H9 (cell line): Measurements from ENCODE around the gene RAB25. TPM values are rescaled to one million over a fixed set of nuclear protein-coding genes. Genes with fewer than 3 reads are reported as not detected.

Source experiments
- DNase-seq: peaks from one replicate; pipeline ENCODE4 v3.0.0-alpha.2; 2017
- H2AFZ ChIP-seq: one replicate; pipeline ENCODE4 v1.6.1; 2013; ENCODE audit warnings: mild to moderate bottlenecking, low read length, control low read depth, moderate library complexity
- H2AK5ac ChIP-seq: 2 replicates; pipeline ENCODE4 v1.6.1; 2013; ENCODE audit warnings: low read length, control low read depth, mixed read lengths; ENCODE audit not compliant: insufficient read length
- H2BK120ac ChIP-seq: one replicate; pipeline ENCODE4 v1.6.1; 2013; ENCODE audit warnings: low read depth, mild to moderate bottlenecking, low read length, control low read depth, inconsistent platforms; ENCODE audit not compliant: poor library complexity, severe bottlenecking
- H2BK12ac ChIP-seq: 2 replicates; pipeline ENCODE4 v1.6.1; 2013; ENCODE audit warnings: low read length, control low read depth, mixed read lengths, low read depth; ENCODE audit not compliant: insufficient read length
- H2BK15ac ChIP-seq: 2 replicates; pipeline ENCODE4 v1.6.1; 2013; ENCODE audit warnings: low read depth, low read length, control low read depth
- H2BK20ac ChIP-seq: one replicate; pipeline ENCODE4 v1.6.1; 2013; ENCODE audit warnings: low read depth, mild to moderate bottlenecking, low read length, control low read depth, inconsistent platforms; ENCODE audit not compliant: poor library complexity, severe bottlenecking
- H2BK5ac ChIP-seq: 2 replicates; pipeline ENCODE4 v1.6.1; 2013; ENCODE audit warnings: low read length, control low read depth, mixed read lengths; ENCODE audit not compliant: insufficient read length
- H3K14ac ChIP-seq: 2 replicates; pipeline ENCODE4 v1.6.1; 2013; ENCODE audit warnings: low read length, control low read depth; ENCODE audit not compliant: insufficient read depth
- H3K18ac ChIP-seq: 2 replicates; pipeline ENCODE4 v1.6.1; 2013; ENCODE audit warnings: low read depth, mild to moderate bottlenecking, mixed read lengths, low read length, control low read depth; ENCODE audit not compliant: insufficient read length
- H3K23ac ChIP-seq: 2 replicates; pipeline ENCODE4 v1.6.1; 2013; ENCODE audit warnings: low read length, control low read depth, mixed read lengths, low read depth; ENCODE audit not compliant: insufficient read length
- H3K23me2 ChIP-seq: 2 replicates; pipeline ENCODE4 v1.6.1; 2013; ENCODE audit warnings: low read depth, mild to moderate bottlenecking, mixed read lengths, low read length, control low read depth; ENCODE audit not compliant: insufficient read length, poor library complexity, severe bottlenecking
- H3K27ac ChIP-seq: 2 replicates; pipeline ENCODE4 v1.5.1; 2013; ENCODE audit warnings: low read length, control low read depth, mixed read lengths, low read depth; ENCODE audit not compliant: insufficient read length
- H3K27me3 ChIP-seq: 2 replicates; pipeline ENCODE4 v1.6.1; 2013; ENCODE audit warnings: low read length, control low read depth, inconsistent platforms; ENCODE audit not compliant: insufficient read depth
- H3K4ac ChIP-seq: 2 replicates; pipeline ENCODE4 v1.6.1; 2013; ENCODE audit warnings: low read depth, mild to moderate bottlenecking, control low read depth, inconsistent platforms, low read length, moderate library complexity
- H3K4me1 ChIP-seq: 2 replicates; pipeline ENCODE4 v1.6.1; 2013; ENCODE audit warnings: low read length, control low read depth, inconsistent platforms; ENCODE audit not compliant: insufficient read depth
- H3K4me2 ChIP-seq: 2 replicates; pipeline ENCODE4 v1.6.1; 2013; ENCODE audit warnings: low read length, control low read depth, mixed read lengths; ENCODE audit not compliant: insufficient read length, insufficient read depth
- H3K56ac ChIP-seq: 2 replicates; pipeline ENCODE4 v1.6.1; 2013; ENCODE audit warnings: low read depth, mild to moderate bottlenecking, mixed read lengths, low read length, control low read depth; ENCODE audit not compliant: insufficient read length
- H3K79me1 ChIP-seq: 2 replicates; pipeline ENCODE4 v1.6.1; 2013; ENCODE audit warnings: low read depth, mild to moderate bottlenecking, moderate library complexity, low read length, control low read depth, inconsistent platforms; ENCODE audit not compliant: insufficient read depth, poor library complexity, severe bottlenecking
- H3K79me2 ChIP-seq: 2 replicates; pipeline ENCODE4 v1.6.1; 2013; ENCODE audit warnings: low read length, control low read depth, inconsistent platforms; ENCODE audit not compliant: insufficient read depth
- H3K9ac ChIP-seq: 2 replicates; pipeline ENCODE4 v1.6.1; 2013; ENCODE audit warnings: low read length, control low read depth, mixed read lengths; ENCODE audit not compliant: insufficient read length; ENCODE audit errors: extremely low read depth
- H3K9me3 ChIP-seq: one replicate; pipeline ENCODE4 v1.6.1; 2013; ENCODE audit warnings: low read depth, low read length, inconsistent platforms; ENCODE audit not compliant: control insufficient read depth
- H3T11ph ChIP-seq: one replicate; pipeline ENCODE4 v1.6.1; 2013; ENCODE audit warnings: mild to moderate bottlenecking, low read length, control low read depth, inconsistent platforms
- H4K20me1 ChIP-seq: one replicate; pipeline ENCODE4 v1.6.1; 2013; ENCODE audit not compliant: control insufficient read depth, insufficient read length, insufficient read depth
- H4K5ac ChIP-seq: 2 replicates; pipeline ENCODE4 v1.6.1; 2013; ENCODE audit warnings: low read depth, mild to moderate bottlenecking, mixed read lengths, low read length, control low read depth; ENCODE audit not compliant: insufficient read length
- H4K8ac ChIP-seq: replicated peaks from 2 replicates; pipeline ENCODE4 v1.6.1; 2013; ENCODE audit warnings: low read length, control low read depth, mixed read lengths, low read depth; ENCODE audit not compliant: insufficient read length
- H4K91ac ChIP-seq: 2 replicates; pipeline ENCODE4 v1.6.1; 2013; ENCODE audit warnings: low read depth, mild to moderate bottlenecking, moderate library complexity, mixed read lengths, low read length, control low read depth; ENCODE audit not compliant: insufficient read length
- H3K27ac Mint-ChIP-seq, 3 experiments: 2 replicates in 2 of 3; 3 replicates in 1 of 3; pipeline ENCODE4 v1.8.0; 2020 to 2021; ENCODE audit warnings: mixed read lengths in 3 of 3, mild to moderate bottlenecking in 1 of 3, moderate library complexity in 1 of 3
- H3K27me3 Mint-ChIP-seq: 2 replicates; pipeline ENCODE4 v1.8.0; 2021; ENCODE audit warnings: low read depth, mild to moderate bottlenecking, moderate library complexity, mixed read lengths
- H3K36me3 Mint-ChIP-seq, 3 experiments: 2 replicates in 2 of 3; 3 replicates in 1 of 3; pipeline ENCODE4 v1.8.0; 2020 to 2021; ENCODE audit warnings: low read depth in 3 of 3, mixed read lengths in 3 of 3; ENCODE audit not compliant: insufficient read depth in 1 of 3
- H3K4me1 Mint-ChIP-seq, 2 experiments: 2 replicates each; pipeline ENCODE4 v1.8.0; 2020; ENCODE audit warnings: mixed read lengths in 2 of 2
- H3K4me3 Mint-ChIP-seq, 2 experiments: 2 replicates in 1 of 2; 3 replicates in 1 of 2; pipeline ENCODE4 v1.8.0; 2020 to 2021; ENCODE audit warnings: mild to moderate bottlenecking in 2 of 2, mixed read lengths in 2 of 2, moderate library complexity in 1 of 2
- H3K9me3 Mint-ChIP-seq, 2 experiments: 2 replicates in 1 of 2; 3 replicates in 1 of 2; pipeline ENCODE4 v1.8.0; 2020; ENCODE audit warnings: mild to moderate bottlenecking in 2 of 2, mixed read lengths in 2 of 2, moderate library complexity in 1 of 2
- CTCF ChIP-seq: fragments of 200-600 bp; sonication (generic); conservative IDR thresholded peaks from 3 replicates; pipeline ENCODE4 v1.8.0; 2021; ENCODE audit warnings: antibody characterized with exemption, mild to moderate bottlenecking
- WGBS: extraction: QIAGEN DNeasy Blood & Tissue Kit; methylation state at CpG from one replicate; pipeline ENCODE4 v1.1.7; 2013; ENCODE audit warnings: missing lambda C conversion rate, low lambda C conversion rate, mixed read lengths; ENCODE audit not compliant: insufficient read length; ENCODE audit errors: extremely low coverage; 5-methylcytosine and 5-hydroxymethylcytosine counted together
- total RNA-seq: library from RNA; stranded (reverse); gene quantifications from 2 replicates; pipeline ENCODE4 v1.2.1, GENCODE V29; 2021

RAB25 gene
- total RNA-seq, 1 experiment from 2014 or later, result 43.1 TPM

DNA sequence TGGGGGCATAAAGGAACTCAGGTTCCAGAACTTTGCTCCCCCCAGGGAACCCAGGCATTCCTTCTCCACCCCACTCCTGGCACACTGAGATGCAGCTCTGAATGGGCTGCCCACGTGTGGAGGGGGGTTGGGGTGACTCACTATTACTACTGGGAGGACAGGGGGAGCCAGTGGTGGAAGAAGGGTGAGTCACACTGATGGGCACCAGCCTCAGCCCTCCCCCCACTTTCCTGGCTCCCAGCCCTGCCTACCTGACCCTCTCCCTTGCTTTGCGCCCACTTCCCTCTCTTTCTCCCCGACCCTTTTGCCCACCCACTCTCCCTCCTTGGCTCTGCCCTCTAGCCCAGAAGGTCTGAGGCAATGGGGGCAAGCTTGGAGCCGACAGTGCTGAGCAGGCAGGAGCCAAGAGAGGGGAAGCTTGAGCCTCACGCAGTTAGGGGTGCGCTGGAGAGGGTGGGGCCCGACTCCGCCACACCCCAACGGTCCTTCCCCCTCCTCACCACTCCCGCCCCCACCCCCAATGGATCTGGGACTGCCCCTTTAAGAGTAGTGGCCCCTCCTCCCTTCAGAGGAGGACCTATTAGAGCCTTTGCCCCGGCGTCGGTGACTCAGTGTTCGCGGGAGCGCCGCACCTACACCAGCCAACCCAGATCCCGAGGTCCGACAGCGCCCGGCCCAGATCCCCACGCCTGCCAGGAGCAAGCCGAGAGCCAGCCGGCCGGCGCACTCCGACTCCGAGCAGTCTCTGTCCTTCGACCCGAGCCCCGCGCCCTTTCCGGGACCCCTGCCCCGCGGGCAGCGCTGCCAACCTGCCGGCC is 53.4 kb downstream of the RAB25 start, which contains the start of gene LMNA:
LMNA (plus strand) TSS at position 611 of the 818 bp plus-strand sequence. CDS start 208 bp downstream, outside the sequence.
- Histone ChIP-seq H3K23ac (no peak within 1 kb of the TSS), H3K18ac (peak within 1 kb of the TSS; percentile 36), H4K91ac (no peak within 1 kb of the TSS), H3K4me1 (no peaks in the 10 kb centered on the region), H4K20me1 (no peaks in the 10 kb centered on the region), H4K8ac (no peak within 1 kb of the TSS), H3K23me2 (peaks cover 13% of the 10 kb centered on the region), H3T11ph (no peak within 1 kb of the TSS), H3K4ac (no peak within 1 kb of the TSS), H2BK20ac (no peak within 1 kb of the TSS), H3K14ac (peak within 1 kb of the TSS; percentile 38), H3K4me2 (peak within 1 kb of the TSS; percentile 95), H4K5ac (no peak within 1 kb of the TSS), H3K27ac (no peak within 1 kb of the TSS), H2BK12ac (no peak within 1 kb of the TSS), H3K9me3 (no peaks in the 10 kb centered on the region), H3K79me1 (no peaks in the 10 kb centered on the region), H3K27me3 (no peaks in the 10 kb centered on the region), H3K9ac (peak within 1 kb of the TSS; percentile 53), H3K79me2 (no peaks in the 10 kb centered on the region), H3K56ac (no peak within 1 kb of the TSS), H2BK120ac (no peak within 1 kb of the TSS), H2AK5ac (no peak within 1 kb of the TSS), H2AFZ (no peak within 1 kb of the TSS), H2BK15ac (no peak within 1 kb of the TSS), H2BK5ac (no peak within 1 kb of the TSS)
- Mint-ChIP-seq H3K27ac (peak within 1 kb of the TSS in 2 of 3 experiments; percentile 71 to 85; a peak in 5 of 7 replicates), H3K4me3 (peak within 1 kb of the TSS; percentile 80 to 93), H3K36me3 (peaks cover 0 to under 1% (median 0%) of the 10 kb centered on the region in 3 experiments; a peak in 2 of 7 replicates), H3K27me3 (peaks cover 10% of the 10 kb centered on the region), H3K4me1 (peaks cover 31 to 46% of the 10 kb centered on the region in 2 experiments), H3K9me3 (no peaks in the 10 kb centered on the region; a peak in 1 of 5 replicates)
- no CpG with 5 or more reads among the region's 37 CpGs for WGBS
- peak; percentile 89 for DNase-seq
- no peak for TF ChIP-seq CTCF
